ES-I3 (cell line): ENCODE data around the gene GSTM1.
A peak's percentile ranks its signal among the peaks of the same experiment; 100 is the strongest.
"Not testable (repeated sequence)": the region's sequence is repeated elsewhere in the genome, so short reads cannot be mapped to it uniquely, and the experiment has no call there.

Experiments
- H3K36me3 ChIP-seq: 2 replicates; pipeline ENCODE4 v1.6.1; 2013; ENCODE audit warnings: mild to moderate bottlenecking, low read length, control low read depth, moderate library complexity; ENCODE audit not compliant: insufficient read depth
- H3K4me1 ChIP-seq: 2 replicates; pipeline ENCODE4 v1.6.1; 2013; ENCODE audit warnings: mild to moderate bottlenecking, control low read depth, low read length; ENCODE audit not compliant: insufficient read depth
- H3K9ac ChIP-seq: 2 replicates; pipeline ENCODE4 v1.6.1; 2013; ENCODE audit warnings: low read depth, mild to moderate bottlenecking, low read length, moderate library complexity
- H3K9me3 ChIP-seq: 2 replicates; pipeline ENCODE4 v1.6.1; 2013; ENCODE audit warnings: mild to moderate bottlenecking, low read length, moderate library complexity; ENCODE audit not compliant: control insufficient read depth, insufficient read depth

The GSTM1 gene

DNA sequence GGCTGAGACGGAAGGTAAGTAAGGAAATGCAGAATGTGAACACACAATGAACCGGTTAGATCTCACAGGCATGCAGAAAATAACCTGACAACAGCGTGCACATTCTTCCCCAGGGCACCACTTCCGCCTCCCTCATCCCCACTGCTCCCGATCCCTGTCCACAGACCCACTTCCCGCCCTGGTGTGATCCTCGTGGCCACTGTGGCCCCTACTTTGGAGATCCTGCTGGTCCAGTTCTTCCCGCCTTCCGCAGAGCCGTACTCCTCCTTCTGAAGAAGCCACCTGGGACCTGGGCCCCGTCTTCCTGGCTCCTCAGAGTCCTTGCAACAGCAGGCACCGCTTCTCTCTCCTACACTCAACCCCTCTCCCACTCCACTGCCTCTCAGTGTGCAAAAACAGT lies 33.1 kb upstream of the GSTM1 start:
- Histone ChIP-seq H3K9me3 (no peaks in the 10 kb centered on the region), H3K4me1 (no peaks in the 10 kb centered on the region), H3K9ac (no peak overlapping the region), H3K36me3 (no peaks in the 10 kb centered on the region)

- H3K9me3 ChIP-seq, result no peaks in the 10 kb centered on the region
- H3K9ac ChIP-seq, result peak within 1 kb of the TSS; percentile 99
- no peaks in the 10 kb centered on the region for H3K36me3 ChIP-seq
- no peaks in the 10 kb centered on the region for H3K4me1 ChIP-seq
These were observed 31.8 kb upstream of the GSTM1 start, which contains the start of gene GSTM4 for GRCh38 chr1:109655615-109656519. Gene GSTM4, plus strand, starts transcription at chr1:109656099. Its CDS starts 291 bp downstream, at chr1:109656390.

DNA sequence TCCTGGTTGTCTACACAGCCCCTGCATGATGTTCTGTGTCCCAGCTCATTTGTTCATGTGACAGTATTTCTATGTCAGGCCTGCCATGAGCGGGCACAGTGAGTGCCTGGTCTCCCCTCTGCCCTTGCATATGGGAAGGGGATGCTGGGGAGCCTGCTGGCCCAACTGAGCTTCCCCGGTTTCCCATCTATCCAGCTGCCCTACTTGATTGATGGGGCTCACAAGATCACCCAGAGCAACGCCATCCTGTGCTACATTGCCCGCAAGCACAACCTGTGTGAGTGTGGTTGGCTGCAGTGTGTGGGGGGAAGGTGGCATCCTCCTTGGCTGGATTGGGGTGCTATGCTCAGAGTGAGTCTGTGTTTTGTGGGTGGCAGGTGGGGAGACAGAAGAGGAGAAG lies 30.2 kb upstream of the GSTM1 start:
- Histone ChIP-seq H3K9me3 (no peaks in the 10 kb centered on the region), H3K9ac (no peak overlapping the region), H3K4me1 (no peaks in the 10 kb centered on the region), H3K36me3 (no peaks in the 10 kb centered on the region; the same call in 1 of the 2 replicates)

DNA sequence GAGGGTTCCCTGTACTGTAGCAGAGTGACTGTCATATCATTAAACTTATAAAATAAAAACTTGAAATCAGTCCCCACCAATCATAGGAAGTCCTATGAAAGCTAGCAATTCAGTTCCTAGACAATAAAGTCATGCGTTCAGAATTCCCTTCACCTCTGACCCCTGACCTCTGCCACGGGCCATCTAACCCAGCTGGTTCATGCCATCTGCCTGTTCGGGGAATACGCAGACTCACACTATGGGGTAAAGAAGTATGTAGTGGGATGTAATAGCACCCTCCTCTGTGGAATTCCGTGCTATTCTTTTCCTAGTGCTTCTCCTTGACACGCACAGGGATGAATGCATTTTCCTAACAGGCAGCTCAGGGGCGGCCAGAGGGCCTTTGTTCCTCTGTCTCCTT lies 29.6 kb upstream of the GSTM1 start:
- Histone ChIP-seq H3K4me1 (no peaks in the 10 kb centered on the region), H3K9me3 (no peaks in the 10 kb centered on the region), H3K36me3 (no peaks in the 10 kb centered on the region; the same call in 1 of the 2 replicates), H3K9ac (no peak overlapping the region)

DNA sequence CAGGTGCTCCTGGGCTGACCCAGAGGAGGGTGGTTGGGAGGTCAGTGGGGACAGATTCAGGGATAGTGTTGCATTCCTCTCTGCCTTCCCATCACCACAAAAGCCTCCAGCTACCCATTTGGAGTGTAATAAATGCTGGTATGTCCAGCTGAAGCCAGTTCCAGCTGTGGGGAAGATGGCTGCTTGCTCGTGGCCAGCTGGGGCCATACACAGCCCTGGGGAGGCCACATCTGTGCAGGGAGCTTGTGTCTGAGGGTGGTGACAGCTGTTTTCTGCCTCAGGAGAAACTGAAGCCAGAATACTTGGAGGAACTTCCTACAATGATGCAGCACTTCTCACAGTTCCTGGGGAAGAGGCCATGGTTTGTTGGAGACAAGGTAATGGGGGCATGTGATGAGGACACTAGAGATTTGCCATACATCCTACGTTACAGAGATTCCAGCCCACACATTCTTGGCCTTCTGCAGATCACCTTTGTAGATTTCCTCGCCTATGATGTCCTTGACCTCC lies 29.0 kb upstream of the GSTM1 start:
- Histone ChIP-seq H3K9me3 (no peaks in the 10 kb centered on the region), H3K4me1 (no peaks in the 10 kb centered on the region), H3K9ac (no peak overlapping the region), H3K36me3 (no peaks in the 10 kb centered on the region; the same call in 1 of the 2 replicates)

- Histone ChIP-seq H3K9me3 (no peaks in the 10 kb centered on the region), H3K9ac (no peak overlapping the region), H3K36me3 (no peaks in the 10 kb centered on the region; the same call in 1 of the 2 replicates), H3K4me1 (no peaks in the 10 kb centered on the region)
These were observed 28.5 kb upstream of the GSTM1 start for GRCh38 chr1:109659145-109659544.

GRCh38 chr1:109659997-109660690 lies 27.5 kb upstream of the GSTM1 start:
- H3K4me1 ChIP-seq, result no peaks in the 10 kb centered on the region
- H3K9ac ChIP-seq, result no peak overlapping the region
- H3K36me3 ChIP-seq, result no peaks in the 10 kb centered on the region; the same call in 1 of the 2 replicates
- no peaks in the 10 kb centered on the region for H3K9me3 ChIP-seq

DNA sequence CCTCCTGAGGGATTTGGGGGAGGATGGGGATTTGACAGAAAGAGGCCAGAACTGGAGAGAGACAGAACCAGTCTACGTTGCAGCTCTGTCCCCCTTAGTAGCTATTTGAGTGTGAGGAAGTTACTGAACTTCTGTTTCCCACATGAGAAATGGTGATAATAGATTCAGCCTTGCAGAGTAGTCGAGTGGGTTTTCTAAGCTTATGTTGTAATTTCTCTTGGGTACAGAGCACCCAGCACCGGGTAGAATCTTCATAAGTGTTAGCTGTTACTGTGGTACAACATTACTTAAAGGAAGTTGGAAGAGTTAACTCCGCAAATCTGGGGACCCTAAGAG lies 27.0 kb upstream of the GSTM1 start:
- H3K9me3 ChIP-seq, H3K4me1 ChIP-seq: not testable (repeated sequence)

GRCh38 chr1:109661391-109661790 lies 26.2 kb upstream of the GSTM1 start:
- Histone ChIP-seq H3K9ac (no peak overlapping the region), H3K4me1 (no peaks in the 10 kb centered on the region), H3K36me3 (no peaks in the 10 kb centered on the region; the same call in 1 of the 2 replicates), H3K9me3 (no peaks in the 10 kb centered on the region)

More for the DNA sequence above, 27.0 kb upstream of the GSTM1 start:
- not testable (repeated sequence) for H3K36me3 ChIP-seq, H3K9ac ChIP-seq

DNA sequence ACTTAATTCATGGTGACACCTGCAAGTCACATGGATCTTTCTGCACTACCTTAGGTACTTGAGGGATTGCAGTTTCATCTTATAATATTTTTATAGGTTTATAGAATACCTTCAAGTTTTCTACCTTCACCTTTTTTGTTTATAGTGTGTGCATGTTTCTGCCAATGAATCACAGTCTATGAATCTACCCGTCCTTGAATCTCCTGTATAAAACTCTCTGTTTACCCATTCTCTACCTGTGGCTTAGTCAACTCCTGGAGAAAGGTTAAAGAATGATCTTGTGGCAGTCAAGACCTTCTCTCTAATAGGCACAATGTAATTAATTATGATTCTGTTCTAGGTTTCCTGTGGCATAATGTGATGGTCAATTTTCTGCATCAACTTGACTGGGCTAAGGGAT lies 22.9 kb upstream of the GSTM1 start:
- no peak overlapping the region for H3K9ac ChIP-seq
- H3K9me3 ChIP-seq, result no peaks in the 10 kb centered on the region
- no peaks in the 10 kb centered on the region; the same call in 1 of the 2 replicates for H3K36me3 ChIP-seq
- no peaks in the 10 kb centered on the region for H3K4me1 ChIP-seq

- Histone ChIP-seq H3K36me3 (no peaks in the 10 kb centered on the region), H3K4me1 (no peaks in the 10 kb centered on the region), H3K9me3 (no peaks in the 10 kb centered on the region), H3K9ac (peak within 1 kb of the TSS; percentile 47; the same call in 1 of the 2 replicates)
These were observed 20.0 kb upstream of the GSTM1 start, which contains the start of gene GSTM2 for GRCh38 chr1:109667452-109668122. Gene GSTM2, plus strand, starts transcription at chr1:109668057. Its CDS starts 59 bp downstream, at chr1:109668116.

GRCh38 chr1:109668123-109668775 lies 19.4 kb upstream of the GSTM1 start:
- Histone ChIP-seq H3K9ac (peak overlapping the region; percentile 47; the same call in 1 of the 2 replicates), H3K4me1 (no peaks in the 10 kb centered on the region), H3K36me3 (no peaks in the 10 kb centered on the region), H3K9me3 (no peaks in the 10 kb centered on the region)

DNA sequence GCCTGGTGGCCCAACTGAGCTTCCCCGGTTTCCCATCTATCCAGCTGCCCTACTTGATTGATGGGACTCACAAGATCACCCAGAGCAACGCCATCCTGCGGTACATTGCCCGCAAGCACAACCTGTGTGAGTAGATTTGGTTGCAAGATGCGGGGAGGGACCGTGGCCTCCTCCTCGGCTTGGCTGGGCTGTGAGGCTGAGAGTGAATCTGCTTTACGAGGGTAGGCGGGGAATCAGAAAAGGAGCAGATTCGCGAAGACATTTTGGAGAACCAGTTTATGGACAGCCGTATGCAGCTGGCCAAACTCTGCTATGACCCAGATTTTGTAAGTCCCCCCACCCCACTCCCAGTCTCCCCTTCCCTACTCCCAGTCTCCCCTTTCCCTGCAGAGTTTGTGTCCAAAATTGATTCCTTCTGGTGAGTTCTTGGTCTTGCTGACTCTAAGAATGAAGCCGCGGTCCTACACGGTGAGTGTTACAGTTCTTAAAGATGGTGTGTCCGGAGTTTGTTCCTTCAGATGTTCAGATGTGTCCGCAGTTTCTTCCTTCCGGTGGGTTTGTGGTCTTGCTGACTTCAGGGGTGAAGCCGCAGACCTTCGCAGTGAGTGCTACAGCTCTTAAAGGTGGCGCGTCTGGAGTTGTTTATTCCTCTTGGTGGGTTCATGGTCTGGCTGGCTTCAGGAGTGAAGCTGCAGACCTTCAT lies 18.2 kb upstream of the GSTM1 start:
- H3K9ac ChIP-seq, result no peak overlapping the region
- H3K4me1 ChIP-seq, result no peaks in the 10 kb centered on the region
- no peaks in the 10 kb centered on the region for H3K9me3 ChIP-seq
- no peaks in the 10 kb centered on the region for H3K36me3 ChIP-seq
